Activated CD8-positive, alpha-beta memory T cell treated with anti-CD3 and anti-CD28 coated beads for 4 hours (primary cell): ENCODE results near the gene RCL1.
"Not testable (repeated sequence)": the region's sequence is repeated elsewhere in the genome, so short reads cannot be mapped to it uniquely, and the experiment has no call there.

Experiments used
- DNase-seq, 2 donors: peaks; one replicate each; pipeline ENCODE4 v3.0.0-alpha.2; 2020; ENCODE audit warnings: low read depth in 2 of 2

The RCL1 gene

GRCh38 chr9:4883326-4883873, 90.7 kb downstream of the RCL1 start:
- DNase-seq = no peak

- DNase-seq = no peak
Observed at GRCh38 chr9:4886698-4887097, 94.0 kb downstream of the RCL1 start.

GRCh38 chr9:4887556-4887955, 94.8 kb downstream of the RCL1 start:
- no peak for DNase-seq

GRCh38 chr9:4890242-4890641, 97.5 kb downstream of the RCL1 start:
- DNase-seq = no peak

GRCh38 chr9:4890929-4891328, 98.2 kb downstream of the RCL1 start:
- no peak for DNase-seq

GRCh38 chr9:4891674-4892073, 98.9 kb downstream of the RCL1 start:
- DNase-seq = no peak

- no peak for DNase-seq
Observed at GRCh38 chr9:4892501-4893194, 99.9 kb downstream of the RCL1 start.

- DNase-seq = no peak
Observed at GRCh38 chr9:4894076-4894475, 101.3 kb downstream of the RCL1 start.

- DNase-seq = not testable (repeated sequence)
Observed at GRCh38 chr9:4899853-4900252, 107.1 kb downstream of the RCL1 start.

GRCh38 chr9:4901401-4902134, 108.8 kb downstream of the RCL1 start:
- not testable (repeated sequence) for DNase-seq

GRCh38 chr9:4902135-4902475, 109.4 kb downstream of the RCL1 start:
- DNase-seq = no peak

GRCh38 chr9:4904322-4905134, 111.8 kb downstream of the RCL1 start:
- DNase-seq = no peak

GRCh38 chr9:4905135-4905490, 112.4 kb downstream of the RCL1 start:
- no peak for DNase-seq
